GM18499 (cell line): Measurements from ENCODE around the gene CYP4A11.
"Not testable (repeated sequence)": the region's sequence is repeated elsewhere in the genome, so short reads cannot be mapped to it uniquely, and the experiment has no call there.

Source experiments
- ATAC-seq: cut with Tn5 transposase; IDR thresholded peaks from one replicate; pipeline ENCODE4 v1.9.1; 2021; ENCODE audit warnings: moderate number of reproducible peaks; ENCODE audit not compliant: insufficient read depth, unreplicated experiment

The CYP4A11 gene

DNA sequence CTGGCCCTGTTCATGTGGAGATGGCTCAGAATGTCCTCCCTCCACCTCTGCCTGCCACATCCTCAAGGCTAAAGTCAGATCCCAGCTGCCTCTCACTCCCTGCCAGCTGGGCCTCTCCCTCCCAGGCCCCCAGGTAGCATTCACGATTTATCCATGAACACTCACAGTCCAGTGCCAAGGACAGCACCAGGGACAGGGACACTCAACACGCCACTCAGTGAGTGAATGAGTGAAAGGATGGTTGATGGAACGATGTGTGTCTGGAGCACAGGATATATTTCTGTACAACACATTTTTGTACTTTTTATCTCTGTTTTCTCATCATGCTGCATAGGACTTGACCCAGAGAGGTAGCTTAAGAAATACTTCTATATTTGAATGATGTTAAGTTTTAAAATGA is 10.1 kb downstream of the CYP4A11 start:
- no peak for ATAC-seq

DNA sequence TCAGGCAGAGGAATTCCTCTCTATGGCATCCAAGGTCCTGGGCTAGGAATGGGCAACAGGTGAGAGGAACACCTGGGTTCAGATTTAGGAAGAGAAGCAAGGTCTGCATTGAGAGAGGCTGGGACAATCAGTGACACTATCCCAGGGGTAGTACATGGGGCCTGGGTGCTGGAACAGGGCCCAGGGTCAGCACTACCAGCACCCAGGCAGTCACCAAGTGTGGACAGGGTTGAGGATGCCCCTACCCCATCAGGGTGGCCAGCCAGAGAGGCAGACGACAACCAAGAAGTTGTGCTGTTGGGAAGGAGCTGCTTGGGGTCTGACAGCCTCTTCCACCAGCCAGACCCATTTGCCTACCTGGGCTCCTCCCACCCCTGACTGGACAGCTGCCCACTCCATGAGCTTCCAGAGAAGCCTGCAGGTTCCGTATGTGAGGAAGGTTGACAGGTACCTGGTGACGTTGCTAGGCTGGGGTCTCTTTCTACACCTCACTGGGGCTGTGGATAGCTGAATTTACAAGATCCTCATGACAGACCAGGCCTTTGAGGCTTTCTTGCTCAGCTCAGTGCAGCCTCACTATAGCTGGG is 13.9 kb downstream of the CYP4A11 start:
- no peak for ATAC-seq

DNA sequence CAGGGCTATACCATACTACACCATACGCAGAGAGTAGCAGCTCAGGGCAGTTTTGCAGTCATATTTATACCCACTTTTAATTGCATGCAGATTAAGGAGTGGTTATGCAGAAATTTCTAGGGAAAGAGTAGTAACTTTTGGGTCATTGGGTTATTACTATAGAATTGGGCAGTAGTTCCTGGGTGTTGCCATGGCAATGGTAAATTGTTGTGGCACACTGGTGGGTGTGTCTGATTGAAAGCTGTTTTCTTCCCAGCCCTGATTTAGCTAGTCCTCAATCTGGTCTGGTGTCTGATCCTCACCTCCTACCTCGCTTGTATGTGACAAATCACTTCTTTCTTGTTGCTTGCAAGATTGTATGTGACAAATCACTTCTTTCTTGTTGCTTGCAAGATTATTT is 30.5 kb downstream of the CYP4A11 start:
- ATAC-seq, result no peak

DNA sequence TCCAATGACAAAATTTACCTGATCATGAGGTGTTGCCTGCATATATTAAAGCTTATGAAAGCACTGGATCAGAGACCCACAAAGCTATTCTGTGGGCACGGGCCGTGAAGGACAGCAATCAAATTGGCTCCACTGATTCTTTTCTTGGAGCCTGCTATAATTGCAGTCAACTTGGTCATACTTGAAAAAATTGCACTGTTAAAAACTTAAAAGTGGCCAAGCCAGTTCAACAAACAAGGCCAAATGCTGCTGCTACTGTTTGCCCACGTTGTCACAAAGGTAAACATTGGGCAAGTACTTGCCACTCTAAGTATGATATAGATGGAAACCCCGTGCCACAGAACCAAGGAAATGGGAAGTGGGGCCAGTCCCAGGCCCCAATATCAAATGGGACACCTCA is 37.8 kb downstream of the CYP4A11 start:
- ATAC-seq, result no peak

- ATAC-seq, result no peak
Measured at GRCh38 chr1:46900401-46900800, 40.9 kb downstream of the CYP4A11 start.

DNA sequence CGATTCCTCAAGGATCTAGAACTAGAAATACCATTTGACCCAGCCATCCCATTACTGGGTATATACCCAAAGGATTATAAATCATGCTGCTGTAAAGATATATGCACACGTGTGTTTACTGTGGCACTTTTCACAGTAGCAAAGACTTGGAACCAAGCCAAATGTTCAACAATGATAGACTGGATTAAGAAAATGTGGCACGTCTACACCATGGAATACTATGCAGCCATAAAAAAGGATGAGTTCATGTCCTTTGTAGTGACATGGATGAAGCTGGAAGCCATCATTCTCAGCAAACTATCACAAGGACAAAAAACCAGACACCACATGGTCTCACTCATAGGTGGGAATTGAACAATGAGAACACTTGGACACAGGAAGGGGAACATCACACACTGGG is 59.6 kb downstream of the CYP4A11 start:
- not testable (repeated sequence) for ATAC-seq
